GM12878 (cell line): ENCODE results near the gene DKK3.

Experiments
- CTCF ChIP-seq, 3 experiments: IDR thresholded peaks in 2 of 3; conservative IDR thresholded peaks in 1 of 3; 2 replicates each; pipeline ENCODE4 v1.5.1; 2011; ENCODE audit warnings: low read depth in 3 of 3, low read length in 3 of 3, mild to moderate bottlenecking in 3 of 3, control low read depth in 2 of 3, moderate library complexity in 2 of 3, inconsistent platforms in 1 of 3, mixed read lengths in 1 of 3; ENCODE audit not compliant: control insufficient read depth in 2 of 3, insufficient read depth in 1 of 3; ENCODE audit errors: extremely low read depth in 1 of 3
- MXI1 ChIP-seq: fragments of 150-350 bp; IDR thresholded peaks from 2 replicates; pipeline ENCODE4 v1.6.1; 2011; ENCODE audit warnings: low read depth, mild to moderate bottlenecking, inconsistent platforms, low read length, improper control_type of control experiment
- NKRF ChIP-seq: fragments of 450-650 bp; conservative IDR thresholded peaks from 2 replicates; pipeline ENCODE4 v1.6.1; 2017; ENCODE audit warnings: mild to moderate bottlenecking, moderate library complexity
- RCOR1 ChIP-seq: conservative IDR thresholded peaks from 2 replicates; pipeline ENCODE4 v1.6.1; 2012; ENCODE audit warnings: low read depth, low read length, improper control_type of control experiment
- RELA ChIP-seq: fragments of 450-650 bp; IDR thresholded peaks from 2 replicates; pipeline ENCODE4 v1.8.0; 2014; ENCODE audit warnings: borderline replicate concordance; ENCODE audit not compliant: partially characterized antibody
- SMC3 ChIP-seq: IDR thresholded peaks from 2 replicates; pipeline ENCODE4 v1.6.1; 2011; ENCODE audit warnings: low read length, improper control_type of control experiment, borderline replicate concordance
- ZNF274 ChIP-seq: IDR thresholded peaks from one replicate; pipeline ENCODE4 v1.8.0; 2011; ENCODE audit not compliant: insufficient read length, insufficient read depth
- ZSCAN29 ChIP-seq: fragments of 450-650 bp; IDR thresholded peaks from 2 replicates; pipeline ENCODE4 v1.6.1; 2017; ENCODE audit warnings: mild to moderate bottlenecking, moderate library complexity

GRCh38 chr11:11988681-11989261 lies 19.7 kb downstream of the DKK3 start:
- TF ChIP-seq CTCF (IDR thresholded peaks at IDR 0.05 in 2 of 3, conservative IDR thresholded peaks at IDR 0.05 in 1 of 3; ENCODE audit: control insufficient read depth in 2 of 3, extremely low read depth in 1 of 3, insufficient read depth in 1 of 3, low read depth in 3 of 3, low read length in 3 of 3) (no peak), SMC3 (no peak), ZNF274 (no peak), RELA (no peak), RCOR1 (no peak), MXI1 (no peak), NKRF (no peak), ZSCAN29 (no peak)
